OCI-LY1 (cell line): ENCODE data around the gene GSDMA.

Experiments used
- H2AFZ ChIP-seq: fragments of 200-600 bp; sonication (generic), shearing (Covaris generic); 2 replicates; pipeline ENCODE4 v1.6.0; 2014; ENCODE audit warnings: antibody characterized with exemption, mild to moderate bottlenecking, low read length
- H3F3A ChIP-seq: fragments of 200-600 bp; sonication (generic), shearing (Covaris generic); 2 replicates; pipeline ENCODE4 v1.6.0; 2014; ENCODE audit warnings: mild to moderate bottlenecking, antibody characterized with exemption, low read length, moderate library complexity; ENCODE audit not compliant: insufficient read depth
- H3K27ac ChIP-seq: fragments of 200-600 bp; sonication (generic); 2 replicates; pipeline ENCODE4 v1.5.1; 2014; ENCODE audit warnings: low read length, mixed run types, mild to moderate bottlenecking, low read depth; ENCODE audit not compliant: poor library complexity, severe bottlenecking
- H3K27me3 ChIP-seq: fragments of 200-600 bp; sonication (generic); 2 replicates; pipeline ENCODE4 v1.6.0; 2014; ENCODE audit warnings: antibody characterized with exemption, mild to moderate bottlenecking, low read length, moderate library complexity; ENCODE audit not compliant: insufficient read depth
- H3K36me3 ChIP-seq: fragments of 200-600 bp; sonication (generic); 2 replicates; pipeline ENCODE4 v1.6.1; 2014; ENCODE audit warnings: mild to moderate bottlenecking, antibody characterized with exemption, low read length, moderate library complexity, mixed read lengths; ENCODE audit not compliant: insufficient read depth
- H3K4me1 ChIP-seq: fragments of 200-600 bp; sonication (generic); 2 replicates; pipeline ENCODE4 v1.5.1; 2014; ENCODE audit warnings: mild to moderate bottlenecking, low read length, moderate library complexity; ENCODE audit not compliant: insufficient read depth, severe bottlenecking
- H3K4me2 ChIP-seq: fragments of 200-600 bp; sonication (generic), shearing (Covaris generic); 2 replicates; pipeline ENCODE4 v1.6.1; 2014; ENCODE audit warnings: low read length
- H3K4me3 ChIP-seq: fragments of 200-600 bp; sonication (generic); 2 replicates; pipeline ENCODE4 v1.5.1; 2014; ENCODE audit warnings: low read length, low read depth, mild to moderate bottlenecking, mixed read lengths; ENCODE audit not compliant: poor library complexity, severe bottlenecking
- H3K79me2 ChIP-seq: fragments of 200-600 bp; shearing (Covaris generic); 2 replicates; pipeline ENCODE4 v1.6.1; 2016; ENCODE audit warnings: mixed run types, low read length, mixed read lengths; ENCODE audit not compliant: insufficient read depth
- H3K9ac ChIP-seq: fragments of 200-600 bp; sonication (generic), shearing (Covaris generic); 2 replicates; pipeline ENCODE4 v1.6.1; 2014; ENCODE audit warnings: mild to moderate bottlenecking, low read length, mixed read lengths
- H3K9me2 ChIP-seq: fragments of 200-600 bp; sonication (generic), shearing (Covaris generic); 2 replicates; pipeline ENCODE4 v1.6.1; 2014; ENCODE audit warnings: low read depth, mild to moderate bottlenecking, low read length, mixed read lengths
- H3K9me3 ChIP-seq: fragments of 200-600 bp; shearing (Covaris generic); 2 replicates; pipeline ENCODE4 v1.6.1; 2014; ENCODE audit warnings: low read length, mixed read lengths
- H4K20me1 ChIP-seq: fragments of 200-600 bp; sonication (generic), shearing (Covaris generic); 2 replicates; pipeline ENCODE4 v1.6.0; 2016; ENCODE audit warnings: mild to moderate bottlenecking, low read length; ENCODE audit not compliant: insufficient read depth
- CTCF ChIP-seq: fragments of 200-600 bp; sonication (generic), shearing (Covaris generic); IDR thresholded peaks from 2 replicates; pipeline ENCODE4 v1.5.1; 2017; ENCODE audit warnings: mild to moderate bottlenecking, antibody characterized with exemption, low read length, moderate library complexity, mixed read lengths
- EZH2 ChIP-seq: fragments of 200-600 bp; sonication (generic), shearing (Covaris generic); IDR thresholded peaks from 2 replicates; pipeline ENCODE4 v1.8.0; 2017; ENCODE audit warnings: borderline replicate concordance, mixed run types, mild to moderate bottlenecking, antibody characterized with exemption, low read length, moderate library complexity, mixed read lengths

Gene GSDMA

GRCh38 chr17:39960524-39961041, 2.2 kb upstream of the GSDMA start:
- Histone ChIP-seq H3K4me3 (no peak overlapping the region), H2AFZ (no peak overlapping the region)

GRCh38 chr17:39963829-39964228, 1.0 kb downstream of the GSDMA start:
- peaks cover 9% of the 10 kb centered on the region for H3K4me1 ChIP-seq
- no peak for TF ChIP-seq CTCF
- TF ChIP-seq EZH2, result no peak
- H3K9me2 ChIP-seq, result no peaks in the 10 kb centered on the region
- H4K20me1 ChIP-seq, result no peaks in the 10 kb centered on the region
- H3F3A ChIP-seq, result no peaks in the 10 kb centered on the region
- no peaks in the 10 kb centered on the region for H3K9me3 ChIP-seq
- no peak overlapping the region for H3K4me3 ChIP-seq
- H3K27ac ChIP-seq, result no peak overlapping the region
- no peaks in the 10 kb centered on the region; the same call in 1 of the 2 replicates for H3K27me3 ChIP-seq
- no peak overlapping the region for H2AFZ ChIP-seq
- H3K79me2 ChIP-seq, result no peaks in the 10 kb centered on the region
- no peak overlapping the region for H3K9ac ChIP-seq
- no peaks in the 10 kb centered on the region for H3K36me3 ChIP-seq
- no peak overlapping the region for H3K4me2 ChIP-seq

More at GRCh38 chr17:39960524-39961041, 2.2 kb upstream of the GSDMA start:
- no peaks in the 10 kb centered on the region for H3K9me3 ChIP-seq
- peaks cover 11% of the 10 kb centered on the region for H3K4me1 ChIP-seq
- no peaks in the 10 kb centered on the region for H3F3A ChIP-seq
- no peak overlapping the region for H3K9ac ChIP-seq
- TF ChIP-seq EZH2, result no peak
- TF ChIP-seq CTCF, result no peak
- H3K36me3 ChIP-seq, result no peaks in the 10 kb centered on the region
- no peak overlapping the region for H3K4me2 ChIP-seq
- no peaks in the 10 kb centered on the region; the same call in 1 of the 2 replicates for H3K27me3 ChIP-seq
- H3K79me2 ChIP-seq, result no peaks in the 10 kb centered on the region
- no peak overlapping the region for H3K27ac ChIP-seq
- H4K20me1 ChIP-seq, result no peaks in the 10 kb centered on the region
- H3K9me2 ChIP-seq, result no peaks in the 10 kb centered on the region

- Histone ChIP-seq H3K4me1 (no peaks in the 10 kb centered on the region), H3K9me3 (no peaks in the 10 kb centered on the region), H3K79me2 (no peaks in the 10 kb centered on the region), H3K27ac (no peak overlapping the region), H3K27me3 (no peaks in the 10 kb centered on the region; the same call in 1 of the 2 replicates), H3K9ac (no peak overlapping the region), H3F3A (no peaks in the 10 kb centered on the region), H3K4me3 (no peak overlapping the region), H3K4me2 (no peak overlapping the region), H2AFZ (no peak overlapping the region), H3K36me3 (no peaks in the 10 kb centered on the region), H4K20me1 (no peaks in the 10 kb centered on the region), H3K9me2 (no peaks in the 10 kb centered on the region)
- no peak for TF ChIP-seq EZH2
- TF ChIP-seq CTCF, result no peak
Observed at GRCh38 chr17:39965017-39965699, 2.4 kb downstream of the GSDMA start.
